Thoracic aorta (tissue), 2 donors: ENCODE results near the gene DNTTIP2. TPM values are rescaled to one million over a fixed set of nuclear protein-coding genes. Genes with fewer than 3 reads are reported as not detected.

ENCODE experiments used
- ATAC-seq: fragments of 150-250 bp; one replicate; pipeline ENCODE4 v1.8.0; 2017; ENCODE audit warnings: low read depth; ENCODE audit not compliant: insufficient number of reproducible peaks, low FRiP score
- DNase-seq: peaks from one replicate; pipeline ENCODE4 v3.0.0-alpha.2; 2020; ENCODE audit warnings: low spot score
- H3K27ac ChIP-seq, 2 donors: fragments of 200-600 bp; sonication (generic); 1 replicate in 1 of 2; 2 replicates in 1 of 2; pipeline ENCODE4 v1.5.1; 2016; ENCODE audit warnings: mild to moderate bottlenecking in 2 of 2, moderate library complexity in 2 of 2
- H3K27me3 ChIP-seq: fragments of 200-600 bp; sonication (generic); replicated peaks from 2 replicates; pipeline ENCODE4 v1.6.0; 2016; ENCODE audit warnings: mild to moderate bottlenecking; ENCODE audit not compliant: insufficient read depth
- H3K36me3 ChIP-seq: fragments of 200-600 bp; sonication (generic); one replicate; pipeline ENCODE4 v1.5.1; 2016
- H3K4me1 ChIP-seq, 2 donors: fragments of 200-600 bp; sonication (generic); 1 replicate in 1 of 2; 2 replicates in 1 of 2; pipeline versions ENCODE4 v1.5.1 to v1.6.0; 2016; ENCODE audit warnings: low read depth in 2 of 2, mild to moderate bottlenecking in 1 of 2; ENCODE audit not compliant: control insufficient read depth in 1 of 2
- H3K4me3 ChIP-seq: fragments of 200-600 bp; sonication (generic); 2 replicates; pipeline ENCODE4 v1.5.1; 2016; ENCODE audit warnings: mild to moderate bottlenecking
- H3K9me3 ChIP-seq: fragments of 200-600 bp; sonication (generic); 2 replicates; pipeline ENCODE4 v1.5.1; 2016
- CTCF ChIP-seq: fragments of 200-600 bp; sonication (generic); IDR thresholded peaks from one replicate; pipeline ENCODE4 v1.5.1; 2019; ENCODE audit warnings: antibody characterized with exemption
- total RNA-seq, 2 donors: library from RNA; depleted of rRNA; stranded (reverse); fragments of >200 nt; gene quantifications; one replicate each; pipeline versions ENCODE4 v1.1.0 to v1.2.3, GENCODE V29; 2016

Gene DNTTIP2
- total RNA-seq, 2 donors from 2014 or later: 24.2 to 41.5 TPM

- Histone ChIP-seq H3K9me3 (no peaks in the 10 kb centered on the region), H3K4me3 (no peak overlapping the region), H3K27ac (no peak overlapping the region), H3K27me3 (no peaks in the 10 kb centered on the region), H3K4me1 (peaks cover 0 to 7% of the 10 kb centered on the region in 2 donors), H3K36me3 (no peaks in the 10 kb centered on the region)
- DNase-seq: no peak
- ATAC-seq: no peak
- TF ChIP-seq CTCF: no peak
These were observed 56.1 kb downstream of the DNTTIP2 start for GRCh38 chr1:93822730-93823425.

GRCh38 chr1:93821423-93822144 lies 57.4 kb downstream of the DNTTIP2 start:
- TF ChIP-seq CTCF: no peak
- H3K27me3 ChIP-seq: no peaks in the 10 kb centered on the region
- no peak for DNase-seq
- no peak for ATAC-seq
- peaks cover 0 to 14% of the 10 kb centered on the region in 2 donors for H3K4me1 ChIP-seq
- H3K9me3 ChIP-seq: no peaks in the 10 kb centered on the region
- H3K27ac ChIP-seq: no peak overlapping the region
- H3K36me3 ChIP-seq: no peaks in the 10 kb centered on the region
- H3K4me3 ChIP-seq: no peak overlapping the region

- no peaks in the 10 kb centered on the region for H3K36me3 ChIP-seq
- no peak for TF ChIP-seq CTCF
- H3K4me3 ChIP-seq: no peak overlapping the region
- ATAC-seq (no peak), DNase-seq (no peak)
- no peak overlapping the region for H3K27ac ChIP-seq
- no peaks in the 10 kb centered on the region for H3K27me3 ChIP-seq
- H3K9me3 ChIP-seq: no peaks in the 10 kb centered on the region
- peaks cover 0 to 14% of the 10 kb centered on the region in 2 donors for H3K4me1 ChIP-seq
These were observed 58.2 kb downstream of the DNTTIP2 start for GRCh38 chr1:93820554-93821422.

- no peaks in the 10 kb centered on the region for H3K36me3 ChIP-seq
- no peak overlapping the region for H3K4me3 ChIP-seq
- no peak for ATAC-seq
- no peaks in the 10 kb centered on the region for H3K9me3 ChIP-seq
- H3K27me3 ChIP-seq: no peaks in the 10 kb centered on the region
- TF ChIP-seq CTCF: no peak
- H3K27ac ChIP-seq: no peak overlapping the region
- no peak for DNase-seq
- H3K4me1 ChIP-seq: peaks cover 0 to 22% of the 10 kb centered on the region in 2 donors
These were observed 60.4 kb downstream of the DNTTIP2 start for GRCh38 chr1:93818570-93818959.
